ENCODE measurements around the gene MICALL2. TPM values are rescaled to one million over a fixed set of nuclear protein-coding genes. Genes with fewer than 3 reads are reported as not detected.
"Not testable (repeated sequence)": the region's sequence is repeated elsewhere in the genome, so short reads cannot be mapped to it uniquely, and the experiment has no call there.

MICALL2 gene
- total RNA-seq, 1 donor from 2014 or later = 14.2 TPM

GRCh38 chr7:1444214-1444924, 14.9 kb downstream of the MICALL2 start:
- no peak for TF ChIP-seq CTCF (IDR thresholded peaks at IDR 0.05; ENCODE audit: insufficient read depth, low read length, severe bottlenecking)
- no peak overlapping the region for H3K4me3 ChIP-seq (ENCODE audit: low read depth, low read length)
- no peaks in the 10 kb centered on the region for H3K27me3 ChIP-seq (ENCODE audit: control insufficient read depth, insufficient read depth, low read length)
- H3K36me3 ChIP-seq (ENCODE audit: control insufficient read depth, insufficient read depth, low read length) = peaks cover 40% of the 10 kb centered on the region
- DNase-seq (ENCODE audit: low read depth) (no peak), FAIRE-seq (no peak)

- H3K4me3 ChIP-seq (ENCODE audit: low read depth, low read length); DNase-seq (ENCODE audit: low read depth); H3K27me3 ChIP-seq (ENCODE audit: control insufficient read depth, insufficient read depth, low read length); FAIRE-seq: not testable (repeated sequence)
- peaks cover 44% of the 10 kb centered on the region for H3K36me3 ChIP-seq (ENCODE audit: control insufficient read depth, insufficient read depth, low read length)
These were observed 15.6 kb downstream of the MICALL2 start for GRCh38 chr7:1443587-1444200.

DNA sequence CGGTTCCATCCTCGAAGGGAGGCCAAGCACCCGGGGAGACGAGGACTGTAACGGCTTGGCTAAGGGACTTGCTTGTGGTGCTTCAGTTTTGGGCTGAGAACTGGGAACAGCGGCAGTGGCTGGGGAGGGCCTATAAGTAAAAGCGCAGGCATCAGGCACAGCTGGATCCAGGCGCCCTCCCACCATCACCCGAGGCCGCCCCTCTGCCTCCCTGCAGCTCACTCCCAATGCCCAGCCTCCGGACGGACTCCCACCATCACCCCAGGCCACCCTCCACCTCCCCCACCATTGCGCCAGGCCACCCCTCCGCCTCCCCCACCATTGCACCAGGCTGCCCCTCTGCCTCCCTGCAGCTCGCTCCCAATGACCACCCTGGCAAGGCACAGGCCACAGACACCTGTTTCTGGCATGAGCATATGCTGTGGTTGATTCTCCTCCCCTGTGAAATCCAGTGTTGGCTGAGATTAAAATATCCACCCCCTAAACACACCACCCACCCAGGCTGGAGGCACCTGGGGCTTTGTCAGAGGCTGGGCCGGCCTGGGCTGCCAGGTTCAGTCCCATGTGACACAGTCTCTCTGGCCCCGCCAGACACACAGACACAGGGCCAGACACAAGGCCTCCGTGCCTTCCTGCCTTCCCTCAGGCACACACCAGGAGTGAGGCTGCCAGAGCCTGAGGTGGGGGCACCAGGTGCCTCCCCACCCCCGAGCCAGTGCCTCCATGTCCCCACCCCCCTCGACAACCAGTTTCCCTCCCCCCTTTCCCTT, 16.7 kb downstream of the MICALL2 start:
- H3K4me3 ChIP-seq (ENCODE audit: low read depth, low read length) = no peak overlapping the region

GRCh38 chr7:1441615-1442354, 17.5 kb downstream of the MICALL2 start:
- no peak for DNase-seq (ENCODE audit: low read depth)
- TF ChIP-seq CTCF (IDR thresholded peaks at IDR 0.05; ENCODE audit: insufficient read depth, low read length, severe bottlenecking) = no peak
- Histone ChIP-seq H3K27me3 (ENCODE audit: control insufficient read depth, insufficient read depth, low read length) (no peaks in the 10 kb centered on the region), H3K4me3 (ENCODE audit: low read depth, low read length) (no peak overlapping the region), H3K36me3 (ENCODE audit: control insufficient read depth, insufficient read depth, low read length) (peaks cover 55% of the 10 kb centered on the region)
- no peak for FAIRE-seq

More for the DNA sequence above, 16.7 kb downstream of the MICALL2 start:
- TF ChIP-seq CTCF (IDR thresholded peaks at IDR 0.05; ENCODE audit: insufficient read depth, low read length, severe bottlenecking) = no peak
- no peak for FAIRE-seq
- no peak for DNase-seq (ENCODE audit: low read depth)
- Histone ChIP-seq H3K27me3 (ENCODE audit: control insufficient read depth, insufficient read depth, low read length) (no peaks in the 10 kb centered on the region), H3K36me3 (ENCODE audit: control insufficient read depth, insufficient read depth, low read length) (peaks cover 52% of the 10 kb centered on the region)

DNA sequence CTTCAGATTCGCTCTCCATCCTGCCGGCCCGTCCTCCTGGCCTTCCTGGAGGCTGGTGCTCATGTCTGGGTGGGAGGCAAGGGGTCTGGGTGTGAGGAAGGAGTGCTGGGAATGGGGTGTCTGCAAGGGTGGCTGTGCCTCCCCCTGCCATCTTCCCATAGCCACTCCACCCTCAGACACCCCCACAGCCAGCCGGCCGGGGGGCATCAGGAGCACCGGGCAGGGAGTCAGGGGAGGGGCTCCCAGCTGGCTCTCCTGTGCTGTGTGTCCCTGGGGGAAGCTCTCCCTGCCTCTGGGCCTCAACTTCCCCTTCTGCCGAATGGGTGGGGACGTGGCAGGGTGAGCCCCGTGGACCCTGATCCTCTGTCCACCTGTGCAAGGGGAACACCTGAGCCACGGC, 18.6 kb downstream of the MICALL2 start:
- Histone ChIP-seq H3K4me3 (ENCODE audit: low read depth, low read length) (no peak overlapping the region), H3K27me3 (ENCODE audit: control insufficient read depth, insufficient read depth, low read length) (no peaks in the 10 kb centered on the region), H3K36me3 (ENCODE audit: control insufficient read depth, insufficient read depth, low read length) (peaks cover 55% of the 10 kb centered on the region)
- DNase-seq (ENCODE audit: low read depth) (no peak), FAIRE-seq (no peak)
- TF ChIP-seq CTCF (IDR thresholded peaks at IDR 0.05; ENCODE audit: insufficient read depth, low read length, severe bottlenecking) = no peak

All from bronchial epithelial cell (primary cell).